Tibial artery (tissue), 4 donors: ENCODE results near the gene MYBPH.

Source experiments
- DNase-seq, 2 donors: peaks; one replicate each; pipeline ENCODE4 v3.0.0-alpha.2; 2019
- H3K27ac ChIP-seq, 2 donors: fragments of 200-600 bp; sonication (generic) in 1 of 2; 1 replicate in 1 of 2; 2 replicates in 1 of 2; pipeline ENCODE4 v1.5.1; 2018 to 2019; ENCODE audit warnings: mild to moderate bottlenecking in 1 of 2
- H3K27me3 ChIP-seq, 2 donors: fragments of 200-600 bp; sonication (generic) in 1 of 2; one replicate each; pipeline versions ENCODE4 v1.5.1 to v1.6.0; 2016 to 2019
- H3K36me3 ChIP-seq, 3 donors: fragments of 200-600 bp; sonication (generic) in 2 of 3; one replicate each; pipeline ENCODE4 v1.5.1; 2016 to 2019; ENCODE audit warnings: mild to moderate bottlenecking in 2 of 3
- H3K4me1 ChIP-seq, 4 donors: fragments of 200-600 bp; sonication (generic) in 2 of 4; 1 replicate in 3 of 4; 2 replicates in 1 of 4; pipeline ENCODE4 v1.5.1; 2016 to 2019
- H3K4me3 ChIP-seq, 2 donors: fragments of 200-600 bp; sonication (generic) in 1 of 2; 1 replicate in 1 of 2; 2 replicates in 1 of 2; pipeline ENCODE4 v1.5.1; 2018 to 2019; ENCODE audit warnings: mild to moderate bottlenecking in 2 of 2
- H3K9me3 ChIP-seq, 3 donors: fragments of 200-600 bp; sonication (generic) in 1 of 3; one replicate each; pipeline ENCODE4 v1.5.1; 2016 to 2019
- intact Hi-C: fragments of 100-400 bp; cut with DNase I; formaldehyde crosslinking; loops from one replicate; pipeline ENCODE4 v1.15.0; 2023; ENCODE audit warnings: low total_unique reads
- TF ChIP-seq, protein P1 (sequence below), 2 experiments: fragments of 200-600 bp in 1 of 2; fragments of 450-650 bp in 1 of 2; IDR thresholded peaks; one replicate each; pipeline ENCODE4 v1.5.1; 2017 to 2019; ENCODE audit warnings: antibody characterized with exemption in 2 of 2, mild to moderate bottlenecking in 1 of 2, moderate library complexity in 1 of 2

The MYBPH gene

DNA sequence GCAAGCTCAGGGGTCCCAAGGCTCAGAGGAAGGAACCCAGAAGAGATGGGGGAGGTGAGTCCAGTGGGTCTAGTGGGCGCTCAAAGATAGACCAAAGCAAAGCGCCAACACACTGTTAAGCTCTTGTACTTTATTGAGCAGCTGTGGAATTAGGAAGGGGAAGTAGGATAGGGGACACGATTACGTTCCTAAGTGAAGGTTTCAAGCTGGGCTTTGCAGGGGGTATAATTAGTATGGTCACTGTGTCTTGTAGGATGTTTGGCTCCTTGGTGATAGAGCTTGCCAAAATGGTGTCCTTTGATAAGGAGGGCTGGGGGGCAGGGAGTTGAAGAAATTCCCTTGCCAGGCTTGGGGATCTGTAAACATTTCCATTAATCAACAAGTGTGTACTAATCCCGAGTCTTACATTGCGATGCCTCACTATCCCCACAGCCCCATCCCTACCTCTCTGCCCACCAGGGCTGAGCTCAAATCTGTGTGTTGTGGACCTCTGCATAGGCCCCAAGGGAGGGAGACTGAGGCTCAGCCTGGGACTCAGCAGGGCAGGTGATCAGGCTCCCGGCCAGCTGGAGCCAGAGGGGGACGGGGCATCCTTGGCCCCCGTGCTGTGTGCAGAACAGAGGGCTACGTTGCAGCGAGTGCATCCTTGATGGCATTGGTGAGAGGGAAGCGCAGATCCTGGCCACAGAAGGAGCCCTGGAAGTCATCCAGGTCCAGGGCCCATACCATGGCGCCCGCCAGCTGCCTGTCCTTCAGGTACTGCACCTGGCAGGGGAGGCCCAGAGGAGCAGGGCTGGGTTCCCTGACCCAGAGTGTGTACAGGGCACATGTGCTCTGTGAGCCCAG lies 3.4 kb upstream of the MYBPH start:
- Histone ChIP-seq H3K9me3 (no peaks in the 10 kb centered on the region), H3K27ac (no peak overlapping the region), H3K27me3 (peaks cover 0 to 10% of the 10 kb centered on the region in 2 donors), H3K4me3 (no peak overlapping the region), H3K36me3 (no peaks in the 10 kb centered on the region), H3K4me1 (peaks cover 0 to 6% (median 0%) of the 10 kb centered on the region in 4 donors)
- intact Hi-C loops, result no loop called here
- TF ChIP-seq, protein P1, sequence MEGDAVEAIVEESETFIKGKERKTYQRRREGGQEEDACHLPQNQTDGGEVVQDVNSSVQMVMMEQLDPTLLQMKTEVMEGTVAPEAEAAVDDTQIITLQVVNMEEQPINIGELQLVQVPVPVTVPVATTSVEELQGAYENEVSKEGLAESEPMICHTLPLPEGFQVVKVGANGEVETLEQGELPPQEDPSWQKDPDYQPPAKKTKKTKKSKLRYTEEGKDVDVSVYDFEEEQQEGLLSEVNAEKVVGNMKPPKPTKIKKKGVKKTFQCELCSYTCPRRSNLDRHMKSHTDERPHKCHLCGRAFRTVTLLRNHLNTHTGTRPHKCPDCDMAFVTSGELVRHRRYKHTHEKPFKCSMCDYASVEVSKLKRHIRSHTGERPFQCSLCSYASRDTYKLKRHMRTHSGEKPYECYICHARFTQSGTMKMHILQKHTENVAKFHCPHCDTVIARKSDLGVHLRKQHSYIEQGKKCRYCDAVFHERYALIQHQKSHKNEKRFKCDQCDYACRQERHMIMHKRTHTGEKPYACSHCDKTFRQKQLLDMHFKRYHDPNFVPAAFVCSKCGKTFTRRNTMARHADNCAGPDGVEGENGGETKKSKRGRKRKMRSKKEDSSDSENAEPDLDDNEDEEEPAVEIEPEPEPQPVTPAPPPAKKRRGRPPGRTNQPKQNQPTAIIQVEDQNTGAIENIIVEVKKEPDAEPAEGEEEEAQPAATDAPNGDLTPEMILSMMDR (IDR thresholded peaks at IDR 0.05), result no peak
- DNase-seq, result peak in 1 of 2 donors; percentile 34

DNA sequence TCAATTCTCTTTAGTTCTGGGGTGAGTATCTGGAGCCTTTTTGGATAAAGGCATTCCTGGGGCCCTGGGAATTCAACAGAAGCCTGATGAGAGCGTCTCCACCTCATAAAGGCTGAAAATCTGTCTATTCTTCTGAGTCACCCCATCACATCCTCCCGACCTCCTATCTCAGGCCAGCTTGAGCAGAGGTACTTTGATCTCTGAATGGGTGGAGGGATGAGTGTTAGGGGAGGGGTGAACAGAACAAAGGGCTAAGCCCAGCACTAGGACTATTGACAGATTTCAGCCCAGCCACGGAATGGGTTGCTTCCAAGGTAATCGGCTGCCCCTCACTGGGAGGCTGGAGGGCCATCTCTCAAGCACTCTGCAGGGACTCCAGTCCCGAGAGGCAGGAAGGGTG lies 2.5 kb upstream of the MYBPH start:
- Histone ChIP-seq H3K4me1 (peaks cover 0 to 6% (median 0%) of the 10 kb centered on the region in 4 donors), H3K36me3 (no peaks in the 10 kb centered on the region), H3K4me3 (no peak overlapping the region), H3K27ac (no peak overlapping the region), H3K27me3 (peaks cover 0 to 10% of the 10 kb centered on the region in 2 donors), H3K9me3 (no peaks in the 10 kb centered on the region)
- intact Hi-C loops, result no loop called here
- TF ChIP-seq, protein P1 (IDR thresholded peaks at IDR 0.05), result no peak
- DNase-seq, result peak in 1 of 2 donors; percentile 24

DNA sequence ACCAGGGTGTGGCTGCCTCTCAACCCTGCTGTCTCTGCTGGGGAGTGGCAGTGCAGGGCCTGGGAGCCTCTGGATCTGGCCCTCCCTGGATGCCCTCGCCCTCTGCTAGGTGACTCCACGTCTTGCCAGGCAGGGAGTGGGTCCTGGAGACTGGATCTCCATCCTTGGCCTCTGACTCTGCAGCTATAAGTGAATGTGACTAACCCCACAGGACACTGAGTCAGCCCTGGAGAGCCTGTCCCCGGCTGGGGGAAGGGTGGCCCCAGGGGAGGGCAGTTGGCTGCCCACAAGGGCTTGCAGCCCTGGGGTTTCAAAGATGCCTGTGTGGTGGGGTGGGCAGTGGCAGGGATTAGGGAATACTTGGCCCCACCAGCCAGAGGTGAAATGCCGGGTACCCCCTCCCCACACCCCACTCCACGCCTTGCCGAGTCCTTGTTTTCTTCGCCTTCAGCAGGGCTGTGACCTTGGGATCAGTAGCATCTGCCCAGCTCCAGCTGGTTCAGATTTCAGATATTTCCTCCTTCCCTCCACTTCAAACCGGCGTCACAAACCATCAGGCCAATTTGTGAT lies 1.9 kb upstream of the MYBPH start:
- H3K9me3 ChIP-seq, result no peaks in the 10 kb centered on the region
- no peaks in the 10 kb centered on the region for H3K36me3 ChIP-seq
- no peak overlapping the region for H3K4me3 ChIP-seq
- TF ChIP-seq, protein P1 (IDR thresholded peaks at IDR 0.05), result no peak
- peak in 1 of 2 donors; percentile 59 for DNase-seq
- intact Hi-C loops, result no loop called here
- peaks cover 0 to 11% of the 10 kb centered on the region in 2 donors for H3K27me3 ChIP-seq
- H3K27ac ChIP-seq, result no peak overlapping the region
- H3K4me1 ChIP-seq, result peaks cover 0 to 6% (median 0%) of the 10 kb centered on the region in 4 donors

DNA sequence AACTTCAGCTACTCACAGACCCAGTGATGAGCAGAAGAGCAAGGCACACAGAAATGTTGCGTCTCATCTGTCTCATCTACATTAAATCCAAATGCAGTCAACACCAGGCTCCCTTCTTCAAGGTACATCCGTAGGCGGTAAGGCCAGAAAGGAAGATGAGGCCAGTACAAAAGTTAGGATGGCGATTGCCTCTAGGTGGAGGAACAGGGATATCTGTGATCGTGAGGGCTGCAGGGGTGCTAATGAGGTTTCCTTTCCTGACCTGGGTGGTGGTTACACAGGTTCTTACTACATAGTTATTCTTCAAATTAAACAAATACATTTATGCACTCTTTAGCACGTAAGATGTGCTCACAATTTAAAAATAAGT lies 1.4 kb upstream of the MYBPH start:
- Histone ChIP-seq H3K27ac (no peak overlapping the region), H3K9me3 (no peaks in the 10 kb centered on the region), H3K27me3 (peaks cover 0 to 15% of the 10 kb centered on the region in 2 donors), H3K4me1 (peaks cover 0 to 6% (median 0%) of the 10 kb centered on the region in 4 donors), H3K36me3 (no peaks in the 10 kb centered on the region), H3K4me3 (no peak overlapping the region)
- no peak for DNase-seq
- TF ChIP-seq, protein P1 (IDR thresholded peaks at IDR 0.05), result no peak
- intact Hi-C loops, result no loop called here

DNA sequence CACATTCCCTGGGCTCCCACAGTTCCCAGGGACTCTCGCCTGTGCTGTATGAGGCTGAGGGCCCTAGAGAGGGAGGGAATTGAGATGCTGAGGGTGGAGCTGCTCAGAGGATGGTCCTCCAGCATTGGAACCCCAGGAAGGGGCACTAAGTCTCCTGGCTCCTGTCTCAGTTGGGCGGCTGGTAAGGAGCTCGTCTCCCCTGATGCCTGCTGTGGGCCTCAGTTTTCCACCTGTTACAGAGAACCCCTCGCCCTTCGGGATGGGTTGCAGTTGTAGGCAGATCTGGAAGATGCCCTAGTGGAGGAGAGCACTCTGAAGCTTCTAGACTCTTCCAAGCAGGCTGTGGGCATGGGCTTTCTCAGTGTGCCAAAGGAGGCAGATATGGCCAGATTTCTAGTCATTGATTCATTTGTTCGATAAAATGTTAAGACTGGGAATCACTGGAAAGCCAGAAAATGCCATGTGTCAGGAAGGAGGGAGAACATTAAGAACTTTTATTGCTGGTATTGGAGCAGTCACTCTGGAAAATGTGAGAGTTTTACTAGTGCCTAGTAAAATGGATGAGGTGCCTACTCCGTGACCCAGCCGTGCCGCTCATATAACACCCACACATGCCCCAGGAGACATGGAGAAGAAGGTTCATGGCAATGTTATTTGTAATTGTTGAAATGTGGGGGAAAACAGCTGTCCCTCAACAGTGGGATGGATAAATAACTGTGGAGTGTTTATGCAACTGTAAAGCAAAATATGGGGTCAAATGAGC lies 828 bp upstream of the MYBPH start:
- H3K27me3 ChIP-seq, result peaks cover 0 to 16% of the 10 kb centered on the region in 2 donors
- peaks cover 0 to 6% (median 0%) of the 10 kb centered on the region in 4 donors for H3K4me1 ChIP-seq
- H3K27ac ChIP-seq, result no peak overlapping the region
- TF ChIP-seq, protein P1 (IDR thresholded peaks at IDR 0.05), result no peak
- intact Hi-C loops, result no loop called here
- H3K9me3 ChIP-seq, result no peaks in the 10 kb centered on the region
- DNase-seq, result no peak
- no peak overlapping the region for H3K4me3 ChIP-seq
- no peaks in the 10 kb centered on the region for H3K36me3 ChIP-seq
